ENCODE data around the gene ENDOV. TPM values are rescaled to one million over a fixed set of nuclear protein-coding genes. Genes with fewer than 3 reads are reported as not detected.

The ENDOV gene
- total and polyA plus RNA-seq, 2 of the 13 experiments (the other 11 are each of a cell fraction or from before 2014, with no cell fraction given), result 15.1 to 17.1 TPM

GRCh38 chr17:80414803-80415625, at the start of gene ENDOV (continued):
- TF ChIP-seq, protein P1, sequence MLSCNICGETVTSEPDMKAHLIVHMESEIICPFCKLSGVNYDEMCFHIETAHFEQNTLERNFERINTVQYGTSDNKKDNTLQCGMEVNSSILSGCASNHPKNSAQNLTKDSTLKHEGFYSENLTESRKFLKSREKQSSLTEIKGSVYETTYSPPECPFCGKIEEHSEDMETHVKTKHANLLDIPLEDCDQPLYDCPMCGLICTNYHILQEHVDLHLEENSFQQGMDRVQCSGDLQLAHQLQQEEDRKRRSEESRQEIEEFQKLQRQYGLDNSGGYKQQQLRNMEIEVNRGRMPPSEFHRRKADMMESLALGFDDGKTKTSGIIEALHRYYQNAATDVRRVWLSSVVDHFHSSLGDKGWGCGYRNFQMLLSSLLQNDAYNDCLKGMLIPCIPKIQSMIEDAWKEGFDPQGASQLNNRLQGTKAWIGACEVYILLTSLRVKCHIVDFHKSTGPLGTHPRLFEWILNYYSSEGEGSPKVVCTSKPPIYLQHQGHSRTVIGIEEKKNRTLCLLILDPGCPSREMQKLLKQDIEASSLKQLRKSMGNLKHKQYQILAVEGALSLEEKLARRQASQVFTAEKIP (CRISPR knock-in tag; IDR thresholded peaks at IDR 0.05; ENCODE audit: borderline replicate concordance), result no peak
- peak; percentile 59; the same call in 1 of the 2 replicates for TF ChIP-seq HMGXB3 (CRISPR knock-in tag; IDR thresholded peaks at IDR 0.05; ENCODE audit: borderline replicate concordance)
- 0 out of 2 replicates have a peak, but pooled peaks have one; percentile 20 for TF ChIP-seq ZNF629 (CRISPR knock-in tag; conservative IDR thresholded peaks at IDR 0.05)
- no peak for TF ChIP-seq SAFB2 (CRISPR knock-in tag; IDR thresholded peaks at IDR 0.05; ENCODE audit: borderline replicate concordance, low read depth)
- peak; percentile 92 for TF ChIP-seq DZIP1 (CRISPR knock-in tag; IDR thresholded peaks at IDR 0.05)
- 0 out of 2 replicates have a peak, but pooled peaks have one; percentile 57 for TF ChIP-seq PPARG (CRISPR knock-in tag; conservative IDR thresholded peaks at IDR 0.05)
- TF ChIP-seq GATAD1 (CRISPR knock-in tag; IDR thresholded peaks at IDR 0.05), result peak; percentile 97
- TF ChIP-seq RARA (CRISPR knock-in tag; IDR thresholded peaks at IDR 0.05), result peak; percentile 40; the same call in 1 of the 2 replicates
- TF ChIP-seq ZNF839 (CRISPR knock-in tag; IDR thresholded peaks at IDR 0.05; ENCODE audit: borderline replicate concordance), result peak; percentile 90; the same call in 1 of the 2 replicates
- peak; percentile 83 for TF ChIP-seq ZZZ3 (CRISPR knock-in tag; IDR thresholded peaks at IDR 0.05; ENCODE audit: borderline replicate concordance)
- TF ChIP-seq ZNF24 (IDR thresholded peaks at IDR 0.05), result no peak
- peak; percentile 24; the same call in 1 of the 2 replicates for TF ChIP-seq ZNF816 (CRISPR knock-in tag; IDR thresholded peaks at IDR 0.05; ENCODE audit: borderline replicate concordance)
- TF ChIP-seq ZNF335 (CRISPR knock-in tag; IDR thresholded peaks at IDR 0.05), result peak; percentile 98
- no peak for TF ChIP-seq ZNF3 (CRISPR knock-in tag; IDR thresholded peaks at IDR 0.05)
- no peak for TF ChIP-seq SOX13 (IDR thresholded peaks at IDR 0.05)
- TF ChIP-seq SOX13 (CRISPR knock-in tag; conservative IDR thresholded peaks at IDR 0.05 in 1 of 2, IDR thresholded peaks at IDR 0.05 in 1 of 2), result 0 out of 4 replicates have a peak, but pooled peaks of 1 of the 2 experiments have one; percentile 7
- TF ChIP-seq ZNF780A (CRISPR knock-in tag; IDR thresholded peaks at IDR 0.05), result no peak
